ENCODE results near the gene APLP1. TPM values are rescaled to one million over a fixed set of nuclear protein-coding genes. Genes with fewer than 3 reads are reported as not detected.
A peak's percentile ranks its signal among the peaks of the same experiment; 100 is the strongest.

APLP1 gene
- total and polyA plus RNA-seq, 2 of the 4 experiments (the other 2 are of a cell fraction) = 4.7 to 41.0 TPM

DNA sequence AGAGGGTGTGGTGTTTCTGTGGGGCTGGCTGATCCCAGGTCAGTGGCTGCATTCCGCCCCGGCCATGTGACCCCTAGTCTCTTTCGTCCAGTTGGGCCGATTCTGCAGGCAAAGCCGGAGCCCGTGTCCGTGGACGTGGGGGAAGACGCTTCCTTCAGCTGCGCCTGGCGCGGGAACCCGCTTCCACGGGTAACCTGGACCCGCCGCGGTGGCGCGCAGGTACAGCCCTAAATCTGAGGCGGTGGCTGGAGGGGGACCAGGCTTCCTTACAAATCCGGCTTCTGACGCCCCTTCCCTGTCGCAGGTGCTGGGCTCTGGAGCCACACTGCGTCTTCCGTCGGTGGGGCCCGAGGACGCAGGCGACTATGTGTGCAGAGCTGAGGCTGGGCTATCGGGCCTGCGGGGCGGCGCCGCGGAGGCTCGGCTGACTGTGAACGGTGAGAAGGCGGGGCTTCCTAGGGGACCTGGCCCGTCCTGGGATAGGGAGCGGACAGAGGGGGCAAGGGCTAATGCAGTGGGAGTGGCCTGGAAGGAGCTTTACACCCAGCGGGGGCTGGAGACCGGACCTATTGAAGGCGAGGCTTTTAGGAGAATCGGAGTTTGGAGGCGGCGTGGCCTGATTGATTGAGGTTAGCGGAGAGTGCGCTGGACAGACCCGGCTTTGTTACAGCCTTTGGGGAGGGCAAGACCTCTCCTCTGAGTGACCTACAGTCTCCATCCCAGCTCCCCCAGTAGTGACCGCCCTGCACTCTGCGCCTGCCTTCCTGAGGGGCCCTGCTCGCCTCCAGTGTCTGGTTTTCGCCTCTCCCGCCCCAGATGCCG is 7.3 kb upstream of the APLP1 start:
- POLR2A ChIA-PET (ENCODE audit: unreplicated experiment) = no interaction called here
- Histone ChIP-seq H2BK5ac (ENCODE audit: low read depth, low read length, poor library complexity, severe bottlenecking) (no peak overlapping the region), H3K9me1 (ENCODE audit: insufficient read depth, low read length) (no peaks in the 10 kb centered on the region), H3K27ac (ENCODE audit: insufficient read depth, low read length) (no peak overlapping the region), H3K4me3 (ENCODE audit: insufficient read depth, low read depth, low read length) (no peak overlapping the region), H2AK5ac (ENCODE audit: low read depth, low read length) (no peak overlapping the region), H4K20me1 (ENCODE audit: insufficient read depth, low read length) (no peaks in the 10 kb centered on the region; the same call in 1 of the 2 replicates), H2AFZ (replicated peaks; ENCODE audit: low read length, poor library complexity) (peak overlapping the region; percentile 72), H3K4me1 (ENCODE audit: control insufficient read depth, insufficient read depth, low read length) (no peaks in the 10 kb centered on the region; the same call in 1 of the 2 replicates), H2BK20ac (ENCODE audit: low read depth, low read length) (no peak overlapping the region), H4K8ac (ENCODE audit: low read depth in 2 of 2, low read length in 2 of 2) (no peak overlapping the region), H3K18ac (ENCODE audit: low read depth, low read length) (no peak overlapping the region), H3K36me3 (ENCODE audit: control insufficient read depth, insufficient read depth, low read length) (no peaks in the 10 kb centered on the region), H3K4me2 (ENCODE audit: low read depth, low read length) (no peak overlapping the region), H3K79me1 (ENCODE audit: low read depth in 1 of 2, low read length in 2 of 2) (no peaks in the 10 kb centered on the region), H3K9ac (ENCODE audit: low read depth, low read length) (no peak overlapping the region), H3K27me3 (ENCODE audit: control insufficient read depth, insufficient read depth, low read length) (peaks cover 73% of the 10 kb centered on the region), H2BK15ac (ENCODE audit: low read depth, low read length) (no peak overlapping the region), H2AK9ac (replicated peaks; ENCODE audit: low read depth, low read length, poor library complexity) (no peak overlapping the region), H3K56ac (ENCODE audit: extremely low read depth, insufficient read depth, low read length) (no peak overlapping the region), H3K14ac (replicated peaks; ENCODE audit: low read depth, low read length) (no peak overlapping the region), H3K23ac (ENCODE audit: low read depth, low read length) (no peak overlapping the region), H3K4ac (ENCODE audit: low read depth, low read length) (no peak overlapping the region), H4K91ac (ENCODE audit: insufficient read depth, low read depth, low read length) (no peak overlapping the region), H4K5ac (ENCODE audit: low read depth, low read length) (no peak overlapping the region), H3K9me3 (ENCODE audit: control insufficient read depth, insufficient read depth, low read length) (no peaks in the 10 kb centered on the region), H2BK120ac (ENCODE audit: low read depth, low read length) (no peak overlapping the region)
- WGBS, 2 experiments (ENCODE audit: extremely low coverage in 2 of 2, insufficient read length in 1 of 2) = 12% methylated on average over 23 of the region's 55 CpGs; no CpG with 5 or more reads in 1 of the 2 experiments
- no TSS peak for BruUV-seq (replicated peaks)
- intact Hi-C loops (cut with micrococcal nuclease) (no loop called here), dilution Hi-C loops (cut with HindIII; ENCODE audit: low sequenced_read_pairs, unreplicated experiment) (no loop called here), in situ Hi-C loops (cut with MboI; ENCODE audit: low sequenced_read_pairs) (no loop called here)
- DNase-seq = no peak
- TF ChIP-seq SMC3 (IDR thresholded peaks at IDR 0.05; ENCODE audit: low read depth, low read length) (no peak), ELK1 (IDR thresholded peaks at IDR 0.05; ENCODE audit: borderline replicate concordance, low read depth, low read length) (no peak), RCOR1 (IDR thresholded peaks at IDR 0.05; ENCODE audit: insufficient replicate concordance, low read length) (no peak), NFE2L2 (IDR thresholded peaks at IDR 0.05; ENCODE audit: low read depth, low read length) (no peak), USF2 (IDR thresholded peaks at IDR 0.05; ENCODE audit: low read depth, low read length) (no peak), RFX5 (IDR thresholded peaks at IDR 0.05; ENCODE audit: low read depth, low read length) (no peak), RAD21 (IDR thresholded peaks at IDR 0.05; ENCODE audit: low read length) (no peak), CEBPB (IDR thresholded peaks at IDR 0.05; ENCODE audit: low read depth, low read length) (no peak), FOS (IDR thresholded peaks at IDR 0.05; ENCODE audit: low read depth, low read length) (no peak), BHLHE40 (IDR thresholded peaks at IDR 0.05; ENCODE audit: low read depth, low read length) (no peak), MAFK (IDR thresholded peaks at IDR 0.05; ENCODE audit: low read depth, low read length) (no peak), POLR2A (IDR thresholded peaks at IDR 0.05; ENCODE audit: low read depth, low read length) (no peak)
- TF ChIP-seq, protein P1, sequence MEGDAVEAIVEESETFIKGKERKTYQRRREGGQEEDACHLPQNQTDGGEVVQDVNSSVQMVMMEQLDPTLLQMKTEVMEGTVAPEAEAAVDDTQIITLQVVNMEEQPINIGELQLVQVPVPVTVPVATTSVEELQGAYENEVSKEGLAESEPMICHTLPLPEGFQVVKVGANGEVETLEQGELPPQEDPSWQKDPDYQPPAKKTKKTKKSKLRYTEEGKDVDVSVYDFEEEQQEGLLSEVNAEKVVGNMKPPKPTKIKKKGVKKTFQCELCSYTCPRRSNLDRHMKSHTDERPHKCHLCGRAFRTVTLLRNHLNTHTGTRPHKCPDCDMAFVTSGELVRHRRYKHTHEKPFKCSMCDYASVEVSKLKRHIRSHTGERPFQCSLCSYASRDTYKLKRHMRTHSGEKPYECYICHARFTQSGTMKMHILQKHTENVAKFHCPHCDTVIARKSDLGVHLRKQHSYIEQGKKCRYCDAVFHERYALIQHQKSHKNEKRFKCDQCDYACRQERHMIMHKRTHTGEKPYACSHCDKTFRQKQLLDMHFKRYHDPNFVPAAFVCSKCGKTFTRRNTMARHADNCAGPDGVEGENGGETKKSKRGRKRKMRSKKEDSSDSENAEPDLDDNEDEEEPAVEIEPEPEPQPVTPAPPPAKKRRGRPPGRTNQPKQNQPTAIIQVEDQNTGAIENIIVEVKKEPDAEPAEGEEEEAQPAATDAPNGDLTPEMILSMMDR (conservative IDR thresholded peaks at IDR 0.05; ENCODE audit: low read depth, low read length) = no peak
- CTCF ChIA-PET = no interaction called here
- no peak for ATAC-seq (ENCODE audit: low read depth)

Data from IMR-90 (cell line).